ENCODE results near the gene PRX. TPM values are rescaled to one million over a fixed set of nuclear protein-coding genes. Genes with fewer than 3 reads are reported as not detected.
"Not testable (repeated sequence)": the region's sequence is repeated elsewhere in the genome, so short reads cannot be mapped to it uniquely, and the experiment has no call there.

PRX gene
- total RNA-seq, 1 donor from 2014 or later: 2.4 TPM

DNA sequence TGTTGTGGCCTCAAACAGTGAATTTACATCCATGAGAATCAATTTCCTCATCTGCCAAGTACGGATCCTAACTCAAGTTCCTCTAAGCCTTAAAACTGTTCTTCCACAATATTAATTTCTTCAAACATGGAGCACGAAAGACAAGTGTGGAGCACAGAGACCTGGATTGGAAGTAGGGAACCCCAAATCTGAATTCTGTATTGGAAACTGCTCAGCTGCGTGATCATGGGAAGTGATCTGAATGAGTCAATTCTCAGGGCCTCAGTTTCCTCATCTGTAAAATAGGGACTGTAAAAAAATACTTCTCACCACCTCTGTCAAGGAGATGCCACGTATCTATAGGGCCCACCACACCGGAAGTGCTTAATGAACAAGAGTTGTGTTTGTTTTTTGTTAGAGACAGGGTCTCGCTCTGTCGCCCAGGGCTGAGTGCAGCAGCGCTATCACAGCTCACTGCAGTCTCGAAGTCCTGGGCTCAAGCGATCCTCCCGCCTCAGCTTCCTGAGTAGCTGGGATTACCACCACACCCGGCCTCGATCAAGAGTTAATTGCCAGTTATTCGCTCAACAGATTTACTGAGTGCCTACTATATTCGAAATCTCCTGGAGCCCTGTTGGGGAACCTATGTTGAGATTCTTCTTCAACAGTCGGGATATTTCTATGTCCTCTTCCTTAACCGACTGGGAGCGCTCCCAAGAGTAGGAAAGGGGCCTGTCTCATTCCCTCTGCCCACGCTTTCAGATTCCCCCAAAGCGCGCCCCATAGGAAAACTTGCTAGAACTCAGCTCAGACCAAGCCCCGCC is 29.4 kb upstream of the PRX start:
- no peak for DNase-seq (ENCODE audit: extremely low read depth, low read depth, low spot score)

- DNase-seq (ENCODE audit: extremely low read depth, low read depth, low spot score): no peak
These were observed 28.6 kb upstream of the PRX start for GRCh38 chr19:40441719-40442253.

- DNase-seq (ENCODE audit: extremely low read depth, low read depth, low spot score): no peak
These were observed 25.1 kb upstream of the PRX start for GRCh38 chr19:40438284-40438683.

DNA sequence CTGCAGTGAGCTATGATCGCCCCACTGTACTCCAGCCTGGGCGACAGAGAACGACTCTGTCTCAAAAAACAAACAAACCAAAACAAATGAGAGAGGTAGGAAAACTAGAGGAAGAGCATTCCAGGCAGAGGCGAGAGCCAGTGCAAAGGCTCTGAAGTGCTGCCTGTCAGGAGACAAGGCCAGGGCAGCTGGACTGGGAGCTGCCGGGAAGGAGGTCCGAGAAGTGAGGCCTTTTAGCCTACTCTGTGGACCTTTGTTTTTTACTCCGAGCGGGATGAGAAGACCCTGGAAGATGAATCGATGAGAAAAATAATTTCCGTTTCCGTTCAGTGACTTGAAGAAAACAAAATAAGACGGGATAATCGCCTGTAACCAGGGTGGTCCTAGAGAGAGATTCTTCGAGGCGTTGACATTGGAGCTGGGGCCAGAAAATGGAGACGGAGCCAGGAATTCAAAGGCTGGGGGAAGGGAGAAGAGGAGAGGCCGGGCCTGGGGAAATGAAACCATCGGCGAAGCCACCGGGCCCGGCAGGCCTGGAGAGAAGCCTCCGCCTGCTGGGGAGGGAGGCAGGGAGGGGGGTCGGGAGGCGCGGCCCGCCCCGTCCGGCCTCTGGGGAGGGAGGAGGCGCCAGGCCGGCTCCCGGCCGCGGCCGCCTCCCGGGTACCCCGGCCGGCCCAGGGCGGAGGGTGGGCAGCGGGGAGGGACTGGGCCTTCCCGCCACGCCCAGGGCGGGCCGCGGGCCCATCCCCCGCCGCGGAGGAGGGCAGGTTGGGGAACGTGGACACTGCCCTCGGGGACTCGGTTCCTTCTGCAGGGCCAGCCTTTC is 20.4 kb upstream of the PRX start:
- no peak for DNase-seq (ENCODE audit: extremely low read depth, low read depth, low spot score)

DNA sequence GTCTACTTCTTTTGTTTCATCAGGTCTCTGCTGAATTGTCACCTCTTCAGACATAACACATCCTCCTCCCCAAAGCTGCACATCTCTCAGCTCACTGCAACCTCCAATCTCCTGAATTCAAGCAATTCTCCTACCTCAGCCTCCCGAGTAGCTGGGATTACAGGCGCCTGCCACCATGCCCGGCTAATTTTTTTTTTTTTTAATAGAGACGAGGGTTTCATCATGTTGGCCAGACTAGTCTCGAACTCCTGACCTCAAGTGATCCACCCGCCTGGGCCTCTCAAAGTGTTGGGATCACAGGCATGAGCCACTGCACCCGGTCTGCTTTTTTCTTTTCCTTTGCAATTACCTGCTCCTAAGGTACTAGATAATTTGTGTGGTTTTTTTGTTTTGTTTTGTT is 19.6 kb upstream of the PRX start:
- DNase-seq (ENCODE audit: extremely low read depth, low read depth, low spot score): not testable (repeated sequence)

DNA sequence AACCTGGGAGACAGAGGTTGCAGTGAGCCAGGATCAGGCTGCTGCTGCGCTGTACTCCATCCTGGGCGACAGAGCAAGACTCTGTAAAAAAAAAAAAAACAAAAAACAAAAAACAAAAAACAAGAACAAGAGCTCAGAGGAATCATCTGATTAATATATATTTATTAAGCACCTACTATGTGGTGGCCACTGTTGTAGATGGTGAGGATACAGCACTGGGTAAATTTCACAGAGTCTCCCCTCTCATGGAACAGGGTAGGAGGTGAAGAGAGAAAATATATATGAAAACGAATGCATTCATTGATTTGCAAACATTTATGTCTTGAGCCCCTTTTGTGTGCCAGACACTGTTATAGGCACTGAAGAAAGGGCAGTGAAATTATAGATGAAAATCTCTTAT is 18.5 kb upstream of the PRX start:
- DNase-seq (ENCODE audit: extremely low read depth, low read depth, low spot score): no peak

DNA sequence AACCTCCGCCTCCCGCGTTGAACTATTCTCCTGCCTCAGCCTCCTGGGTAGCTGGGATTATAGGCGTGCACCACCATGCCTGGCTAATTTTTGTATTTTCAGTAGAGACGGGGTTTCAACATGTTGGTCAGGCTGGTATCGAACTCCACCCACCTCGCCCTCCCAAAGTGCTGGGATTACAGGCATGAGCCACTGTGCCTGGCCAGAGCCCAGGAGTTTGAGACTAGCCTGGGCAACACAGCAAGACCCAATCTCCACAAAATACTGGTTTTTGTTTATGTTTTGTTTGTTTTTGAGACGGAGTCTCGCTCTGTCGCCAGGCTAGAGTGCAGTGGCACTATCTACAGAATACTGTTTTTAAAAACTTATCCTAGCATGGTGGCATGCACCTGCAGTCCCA is 17.1 kb upstream of the PRX start:
- not testable (repeated sequence) for DNase-seq (ENCODE audit: extremely low read depth, low read depth, low spot score)

DNA sequence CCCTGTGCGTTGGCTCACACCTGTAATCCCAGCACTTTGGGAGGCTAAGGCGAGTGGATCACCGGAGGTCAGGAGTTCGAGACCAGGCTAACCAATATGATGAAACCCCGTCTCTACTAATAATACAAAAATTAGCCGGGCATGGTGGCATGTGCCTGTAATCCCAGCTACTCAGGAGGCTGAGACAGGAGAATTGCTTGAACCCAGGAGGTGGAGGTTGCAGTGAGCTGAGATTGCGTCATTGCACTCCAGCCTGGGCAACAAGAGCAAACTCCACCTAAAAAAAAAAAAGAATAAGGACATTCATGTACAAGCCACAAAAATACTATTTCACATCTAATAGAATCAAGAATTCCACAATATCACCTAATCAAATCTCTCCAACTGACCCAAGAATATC is 15.0 kb upstream of the PRX start:
- not testable (repeated sequence) for DNase-seq (ENCODE audit: extremely low read depth, low read depth, low spot score)

DNA sequence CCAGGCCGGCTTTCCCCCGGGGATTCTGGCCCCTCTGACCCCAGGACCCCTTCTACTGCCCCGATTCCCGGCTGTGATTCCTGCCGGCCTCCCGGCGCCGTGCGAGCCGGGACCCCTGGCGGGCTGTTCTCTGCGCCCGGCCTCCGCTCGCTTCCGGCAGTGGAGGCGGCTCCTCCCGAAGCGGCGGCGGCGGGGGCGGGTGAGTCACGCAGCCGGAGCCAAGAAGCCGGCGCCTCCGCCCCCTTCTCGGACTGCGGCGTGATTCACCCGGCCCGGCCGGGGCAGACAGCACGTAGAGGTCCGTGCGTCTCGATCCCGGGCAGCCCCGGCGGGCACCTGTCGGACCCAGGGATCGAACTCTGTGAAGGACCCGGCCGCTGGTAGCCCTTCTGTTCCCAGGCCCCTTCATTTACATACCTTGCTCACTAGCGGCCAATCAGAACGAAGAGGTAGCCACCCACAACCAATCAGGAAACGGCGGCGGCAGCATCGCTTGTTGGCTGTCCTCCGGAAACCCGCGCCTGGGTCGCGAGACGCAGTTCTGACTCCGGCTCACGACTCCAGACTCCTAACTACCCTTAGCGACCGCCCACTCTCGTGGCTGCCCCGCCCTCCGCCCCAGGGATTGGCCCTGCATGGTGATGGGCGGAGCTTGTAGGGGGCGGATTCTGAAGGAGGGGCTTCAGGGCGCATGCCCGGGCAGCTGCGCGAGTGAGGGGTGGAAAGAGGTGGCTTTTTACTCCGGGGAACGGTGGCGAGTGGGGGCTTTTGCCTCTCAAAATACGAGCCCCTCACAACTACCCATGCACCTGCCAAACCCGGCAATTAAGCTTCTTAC is 12.5 kb upstream of the PRX start, which contains the start of gene SERTAD1:
Gene SERTAD1 (minus strand): TSS at position 543 of the 838 bp plus-strand sequence. CDS start 2,446 bp downstream, outside the sequence.
- peak; percentile 96 for DNase-seq (ENCODE audit: extremely low read depth, low read depth, low spot score)

DNA sequence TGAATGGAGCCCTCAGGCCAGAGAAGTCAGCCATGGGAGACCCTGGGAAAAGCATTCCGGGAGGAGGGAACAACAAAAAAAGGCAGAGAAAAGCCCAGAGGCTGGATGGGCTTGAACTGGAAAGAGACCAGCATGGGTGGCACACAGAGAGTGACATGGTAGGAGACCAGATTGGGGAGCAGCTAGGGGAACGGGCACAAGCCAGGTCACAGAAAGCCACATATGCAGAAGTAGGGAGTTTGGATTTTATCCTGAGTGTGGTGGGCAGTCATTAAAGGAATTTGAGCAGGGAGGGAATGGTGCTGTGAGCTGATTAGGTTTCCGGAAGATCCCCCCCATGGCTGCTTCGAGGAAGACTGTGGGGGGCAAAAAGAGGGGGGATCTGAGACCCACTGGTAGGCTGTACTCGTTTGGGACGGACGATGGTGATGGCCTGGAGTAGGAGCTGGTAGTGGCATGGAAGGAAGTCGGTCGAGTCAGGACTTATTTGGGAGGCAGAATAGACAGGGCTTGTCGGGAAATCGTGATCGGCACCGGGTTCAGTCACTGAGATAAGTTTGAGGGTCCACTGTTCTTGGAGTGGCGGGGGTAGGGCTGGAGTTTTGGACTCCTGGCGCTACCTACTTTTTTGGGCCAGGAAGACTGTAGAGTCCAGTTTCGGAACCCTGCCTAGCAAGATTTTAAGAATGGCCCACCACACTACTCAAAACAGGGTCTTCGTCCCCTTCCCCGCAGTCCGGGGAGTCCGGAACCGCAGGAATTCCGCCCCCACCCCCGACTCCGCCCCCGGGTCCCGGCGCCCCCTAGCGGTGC is 11.7 kb upstream of the PRX start:
- DNase-seq (ENCODE audit: extremely low read depth, low read depth, low spot score): no peak

DNA sequence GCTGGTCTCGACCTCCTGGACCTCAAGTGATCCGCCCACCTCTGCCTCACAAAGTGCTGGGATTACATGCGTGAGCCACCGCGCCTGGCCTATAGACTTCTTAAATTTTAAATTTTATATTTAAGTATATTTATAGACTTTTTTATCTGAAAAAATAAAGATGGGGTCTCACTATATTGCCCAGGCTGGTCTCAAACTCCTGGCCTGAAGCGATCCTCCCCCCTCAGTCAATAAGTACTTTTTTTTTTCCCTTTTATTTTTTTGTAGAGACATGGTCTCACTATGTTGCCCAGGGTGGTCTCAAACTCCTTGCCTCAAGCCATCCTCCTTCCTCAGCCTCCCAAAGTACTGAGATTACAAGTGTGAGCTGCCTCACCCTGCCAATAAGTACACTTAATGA is 10.8 kb upstream of the PRX start:
- no peak for DNase-seq (ENCODE audit: extremely low read depth, low read depth, low spot score)

- DNase-seq (ENCODE audit: extremely low read depth, low read depth, low spot score): no peak
These were observed 9.8 kb upstream of the PRX start for GRCh38 chr19:40422748-40423566.

- DNase-seq (ENCODE audit: extremely low read depth, low read depth, low spot score): no peak
These were observed 9.0 kb upstream of the PRX start for GRCh38 chr19:40421993-40422747.

- no peak for DNase-seq (ENCODE audit: extremely low read depth, low read depth, low spot score)
These were observed 7.9 kb upstream of the PRX start for GRCh38 chr19:40420766-40421765.

GRCh38 chr19:40420451-40420765 is 7.2 kb upstream of the PRX start:
- DNase-seq (ENCODE audit: extremely low read depth, low read depth, low spot score): no peak

- no peak for DNase-seq (ENCODE audit: extremely low read depth, low read depth, low spot score)
These were observed 6.6 kb upstream of the PRX start for GRCh38 chr19:40419780-40420179.

- no peak for DNase-seq (ENCODE audit: extremely low read depth, low read depth, low spot score)
These were observed 6.0 kb upstream of the PRX start for GRCh38 chr19:40419066-40419612.

Measured in glomerular endothelial cell (primary cell).